GM13977 (cell line): ENCODE measurements around the gene AKAP8.
"Not testable (repeated sequence)": the region's sequence is repeated elsewhere in the genome, so short reads cannot be mapped to it uniquely, and the experiment has no call there.

ENCODE experiments used
- DNase-seq: peaks from one replicate; pipeline ENCODE4 v3.0.0; 2012; ENCODE audit warnings: low spot score
- in situ Hi-C: fragments of 300-500 bp; cut with MboI; formaldehyde crosslinking; loops from one replicate; pipeline ENCODE4 v1.12.0; 2022; ENCODE audit warnings: low sequenced_read_pairs, low pct_unique_long_range_greater_than_20kb, mixed read lengths, inconsistent platforms; ENCODE audit not compliant: unreplicated experiment
- TF ChIP-seq, protein P1 (sequence below): IDR thresholded peaks from 2 replicates; pipeline ENCODE4 v1.5.1; 2012; ENCODE audit warnings: mild to moderate bottlenecking, control low read depth; ENCODE audit not compliant: insufficient read depth; ENCODE audit errors: extremely low read depth, missing control alignments

AKAP8 gene

DNA sequence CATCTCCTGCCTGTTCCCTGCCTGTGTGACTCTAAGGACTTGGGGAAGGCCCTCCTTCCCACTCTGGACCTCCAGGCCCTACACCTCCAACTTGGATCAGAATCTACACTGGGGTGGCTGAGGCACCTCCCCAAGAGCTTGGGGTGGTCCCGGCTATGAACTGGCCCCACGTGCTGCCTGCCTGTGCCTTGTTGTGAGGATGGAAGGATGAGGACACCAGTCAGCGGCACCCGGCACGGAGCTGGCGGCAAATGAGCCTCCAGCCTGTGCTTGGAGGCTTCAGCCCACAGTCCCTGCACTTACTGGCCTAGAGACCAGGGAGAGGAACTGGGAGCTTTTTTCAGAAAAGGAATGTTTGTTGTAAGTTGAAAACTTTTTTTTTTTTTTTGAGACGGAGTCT, 8.5 kb downstream of the AKAP8 start:
- TF ChIP-seq, protein P1, sequence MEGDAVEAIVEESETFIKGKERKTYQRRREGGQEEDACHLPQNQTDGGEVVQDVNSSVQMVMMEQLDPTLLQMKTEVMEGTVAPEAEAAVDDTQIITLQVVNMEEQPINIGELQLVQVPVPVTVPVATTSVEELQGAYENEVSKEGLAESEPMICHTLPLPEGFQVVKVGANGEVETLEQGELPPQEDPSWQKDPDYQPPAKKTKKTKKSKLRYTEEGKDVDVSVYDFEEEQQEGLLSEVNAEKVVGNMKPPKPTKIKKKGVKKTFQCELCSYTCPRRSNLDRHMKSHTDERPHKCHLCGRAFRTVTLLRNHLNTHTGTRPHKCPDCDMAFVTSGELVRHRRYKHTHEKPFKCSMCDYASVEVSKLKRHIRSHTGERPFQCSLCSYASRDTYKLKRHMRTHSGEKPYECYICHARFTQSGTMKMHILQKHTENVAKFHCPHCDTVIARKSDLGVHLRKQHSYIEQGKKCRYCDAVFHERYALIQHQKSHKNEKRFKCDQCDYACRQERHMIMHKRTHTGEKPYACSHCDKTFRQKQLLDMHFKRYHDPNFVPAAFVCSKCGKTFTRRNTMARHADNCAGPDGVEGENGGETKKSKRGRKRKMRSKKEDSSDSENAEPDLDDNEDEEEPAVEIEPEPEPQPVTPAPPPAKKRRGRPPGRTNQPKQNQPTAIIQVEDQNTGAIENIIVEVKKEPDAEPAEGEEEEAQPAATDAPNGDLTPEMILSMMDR: no peak
- DNase-seq: no peak
- in situ Hi-C loops: no loop called here

DNA sequence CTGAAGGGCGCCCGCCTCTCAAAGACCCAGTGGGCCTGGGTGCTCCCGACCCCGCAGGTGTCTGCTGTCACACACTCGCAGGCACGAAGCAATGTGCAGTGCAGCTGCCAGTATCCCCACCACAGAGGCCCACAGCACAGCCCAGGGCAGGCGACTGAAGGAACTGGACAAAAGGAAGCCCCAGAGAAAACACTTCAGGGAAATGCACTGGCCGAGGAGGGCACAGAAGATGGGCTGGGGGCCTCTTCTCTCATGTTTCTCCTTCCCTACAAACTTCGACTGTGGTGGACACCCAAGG, 10.0 kb downstream of the AKAP8 start:
- in situ Hi-C loops: no loop called here
- TF ChIP-seq, protein P1: no peak
- no peak for DNase-seq

DNA sequence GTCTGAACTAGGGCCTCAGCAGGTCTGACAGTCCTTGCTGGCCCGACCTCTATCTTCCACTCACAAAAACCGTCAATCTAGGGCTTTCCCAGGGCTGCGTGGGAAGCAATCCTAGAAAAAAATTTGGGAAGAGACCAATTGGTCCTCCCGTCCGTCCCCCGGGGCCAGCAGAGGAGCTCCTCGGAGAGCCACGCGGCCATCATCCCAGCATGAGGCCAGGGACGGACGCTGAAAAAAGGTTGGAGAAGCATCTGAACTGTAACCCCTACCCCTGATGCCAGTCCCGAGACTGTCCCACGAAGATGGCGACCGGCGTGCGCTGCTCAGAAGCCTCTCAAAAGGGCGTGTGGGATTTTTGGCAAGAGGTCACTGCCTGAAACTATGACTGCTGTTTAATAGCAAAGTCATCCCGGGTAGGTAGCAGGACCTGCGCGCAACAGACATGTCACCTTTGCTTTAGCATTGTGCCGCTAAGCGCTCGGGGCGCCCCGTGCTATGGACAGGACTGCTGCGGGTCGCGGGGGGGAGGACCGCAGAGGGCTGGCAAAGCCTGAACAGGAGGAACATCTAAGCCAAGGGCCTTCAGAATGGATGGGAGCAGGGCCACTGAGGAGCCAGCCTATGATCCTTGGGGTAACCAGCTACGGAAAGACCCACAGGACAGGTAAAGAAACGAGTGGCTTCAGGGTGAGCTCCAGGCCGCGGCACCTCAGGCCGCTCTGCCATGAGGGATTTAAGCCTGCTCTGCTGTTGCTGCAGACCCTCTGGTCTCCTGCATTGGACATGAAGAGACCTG, 10.6 kb downstream of the AKAP8 start:
- DNase-seq: no peak
- in situ Hi-C loops: no loop called here
- TF ChIP-seq, protein P1: no peak

DNA sequence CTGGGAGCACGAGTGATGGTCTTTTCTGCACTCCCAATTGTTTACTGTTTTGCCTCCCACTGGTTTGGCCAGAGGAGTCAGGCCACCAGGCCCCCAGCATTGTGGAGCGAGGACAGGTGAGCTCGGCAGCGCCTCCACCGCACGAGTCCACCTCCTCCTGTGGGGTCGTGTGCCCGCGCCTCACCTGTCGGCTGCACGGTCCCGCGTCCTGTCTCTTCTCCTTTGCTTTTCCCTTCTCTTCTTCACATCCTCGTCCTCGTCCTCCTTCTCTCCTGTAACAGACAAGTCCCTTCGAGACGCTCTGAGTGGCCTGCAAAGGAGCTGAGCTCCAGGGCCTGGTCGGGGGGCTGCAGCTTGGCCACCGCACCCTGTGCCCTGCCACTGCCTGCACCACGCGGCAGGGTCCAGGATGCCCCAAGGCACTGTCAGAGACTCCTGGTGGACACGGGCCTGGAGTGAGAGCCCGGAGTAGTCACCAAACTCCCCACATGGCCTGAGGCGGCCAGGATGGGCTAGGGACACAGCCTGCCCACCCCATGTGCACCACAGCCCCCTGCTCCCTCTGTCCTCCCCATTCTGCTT, 11.4 kb downstream of the AKAP8 start:
- no peak for DNase-seq
- TF ChIP-seq, protein P1: no peak
- in situ Hi-C loops: no loop called here

DNA sequence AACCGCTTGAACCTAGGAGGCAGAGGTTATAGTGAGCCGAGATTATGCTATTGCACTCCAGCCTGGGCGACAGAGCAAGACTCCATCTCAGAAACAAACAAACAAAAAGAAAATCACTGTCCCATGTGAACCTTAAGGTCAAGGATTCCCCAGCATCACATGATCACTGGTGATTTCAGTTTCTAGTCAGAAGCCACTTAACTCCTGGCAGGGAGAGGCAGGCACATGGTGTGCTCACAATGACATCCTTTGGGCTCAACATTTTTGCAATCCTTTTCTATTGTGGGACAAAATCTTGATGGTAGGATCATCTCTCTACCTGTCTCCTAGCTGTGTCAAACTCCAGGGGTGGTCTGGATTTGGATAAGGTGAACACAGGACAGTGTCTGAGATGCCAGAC, 12.1 kb downstream of the AKAP8 start:
- DNase-seq: no peak
- in situ Hi-C loops: no loop called here
- TF ChIP-seq, protein P1: no peak

DNA sequence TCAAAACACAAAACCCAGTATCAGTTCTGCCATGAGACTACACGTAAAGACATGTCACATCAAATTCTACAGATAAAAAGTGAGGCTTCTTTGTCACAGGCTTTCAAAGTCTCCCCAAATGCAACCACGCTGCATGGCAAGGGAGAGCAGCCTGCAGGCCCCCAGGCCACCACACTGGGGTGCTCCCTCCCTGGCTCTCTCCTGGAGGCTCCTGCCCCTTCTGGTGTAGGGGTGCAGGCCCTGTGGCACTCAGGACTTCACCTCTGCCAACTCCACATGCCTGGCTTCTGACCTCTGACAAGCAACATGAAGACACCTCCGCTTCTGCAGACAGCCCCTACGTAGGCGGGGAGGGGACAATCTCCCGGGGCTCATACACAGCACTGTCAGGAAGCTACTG, 14.3 kb downstream of the AKAP8 start:
- in situ Hi-C loops: no loop called here
- DNase-seq: peak; percentile 16
- TF ChIP-seq, protein P1: no peak

DNA sequence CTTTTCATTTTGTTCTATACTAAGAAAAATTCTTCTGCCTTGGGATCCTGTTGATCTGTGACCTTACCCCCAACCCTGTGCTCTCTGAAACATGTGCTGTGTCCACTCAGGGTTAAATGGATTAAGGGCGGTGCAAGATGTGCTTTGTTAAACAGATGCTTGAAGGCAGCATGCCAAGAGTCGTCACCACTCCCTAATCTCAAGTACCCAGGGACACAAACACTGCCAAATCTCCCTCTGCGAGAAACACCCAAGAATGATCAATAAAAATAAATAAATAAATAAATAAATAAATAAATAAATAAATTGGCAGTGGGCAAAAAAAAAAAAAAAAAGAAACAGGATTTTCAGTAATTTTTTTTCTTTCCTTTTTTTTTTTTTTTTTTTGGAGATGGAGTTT, 15.8 kb downstream of the AKAP8 start:
- DNase-seq, in situ Hi-C loops: not testable (repeated sequence)

DNA sequence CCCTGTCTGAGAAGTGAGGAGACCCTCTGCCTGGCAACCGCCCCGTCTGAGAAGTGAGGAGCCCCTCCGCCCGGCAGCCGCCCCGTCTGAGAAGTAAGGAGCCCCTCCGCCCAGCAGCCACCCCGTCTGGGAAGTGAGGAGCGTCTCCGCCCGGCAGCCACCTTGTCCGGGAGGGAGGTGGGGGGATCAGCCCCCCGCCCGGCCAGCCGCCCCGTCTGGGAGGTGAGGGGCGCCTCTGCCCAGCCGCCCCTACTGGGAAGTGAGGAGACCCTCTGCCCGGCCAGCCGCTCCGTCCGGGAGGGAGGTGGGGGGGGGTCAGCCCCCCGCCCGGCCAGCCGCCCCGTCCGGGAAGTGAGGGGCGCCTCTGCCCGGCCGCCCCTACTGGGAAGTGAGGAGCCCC, 16.5 kb downstream of the AKAP8 start:
- DNase-seq, in situ Hi-C loops: not testable (repeated sequence)

DNA sequence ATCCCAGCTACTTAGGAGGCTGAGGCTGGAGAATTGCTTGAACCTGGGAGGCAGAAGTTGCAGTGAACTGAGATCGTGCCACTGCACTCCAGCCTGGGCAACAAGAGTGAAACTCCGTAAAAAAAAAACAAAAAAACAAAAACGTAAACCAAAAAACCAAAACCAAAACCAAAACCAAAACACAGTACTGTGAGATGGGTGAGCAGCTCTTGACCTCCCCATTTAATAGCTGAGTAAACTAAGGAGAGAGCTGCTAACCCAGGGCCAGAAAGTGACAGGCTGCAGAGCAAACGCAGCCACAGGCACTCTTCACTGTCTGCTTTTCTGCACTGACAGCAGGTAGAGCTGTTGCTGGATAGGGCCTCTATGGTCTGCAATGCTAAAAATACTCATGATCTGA, 19.6 kb downstream of the AKAP8 start:
- DNase-seq: peak; percentile 48
- in situ Hi-C loops: not testable (repeated sequence)
